HG03064 (cell line): ENCODE measurements around the gene MRPL58.

Experiments
- ATAC-seq: cut with Tn5 transposase; IDR thresholded peaks from one replicate; pipeline ENCODE4 v1.9.1; 2021; ENCODE audit warnings: low read depth; ENCODE audit not compliant: unreplicated experiment

The MRPL58 gene

DNA sequence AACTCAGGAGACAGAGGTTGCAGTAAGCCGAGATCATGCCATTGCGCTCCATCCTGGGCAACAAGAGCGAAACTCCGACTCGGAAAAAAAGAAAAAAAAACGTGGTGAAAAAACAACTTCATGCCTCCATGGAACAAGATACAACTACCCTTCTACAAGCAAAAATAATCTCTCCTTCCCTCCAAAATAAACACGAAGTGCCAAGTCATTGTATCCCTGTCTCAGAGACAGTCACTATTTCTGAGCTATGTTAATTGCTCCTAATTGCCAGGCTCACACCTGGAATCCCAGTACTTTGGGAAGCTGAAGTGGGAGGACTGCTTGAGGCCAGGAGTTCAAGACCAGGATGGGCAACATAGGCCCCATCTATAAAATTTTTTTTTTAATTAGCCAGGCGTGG, 56.3 kb downstream of the MRPL58 start:
- ATAC-seq = no peak

DNA sequence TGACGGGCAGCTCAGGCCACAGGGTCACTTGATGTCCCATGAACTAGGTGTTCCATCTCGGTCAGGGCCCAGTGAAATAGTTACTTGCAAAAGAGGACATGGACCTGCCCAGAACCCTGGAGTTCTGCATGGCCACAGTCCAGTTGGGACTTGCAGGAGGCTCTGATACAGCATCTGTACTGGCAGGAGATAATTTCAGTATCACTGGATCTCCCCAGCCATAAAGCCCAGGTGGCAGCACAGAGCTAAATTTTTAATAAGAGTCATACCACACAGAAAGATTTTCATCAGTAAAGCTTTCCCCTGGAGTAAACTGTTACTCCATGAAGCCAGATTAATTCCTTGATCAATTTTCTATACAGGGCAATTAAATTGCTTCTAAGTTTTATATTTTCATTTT, 57.3 kb downstream of the MRPL58 start:
- ATAC-seq = no peak
